ENCODE results near the gene CLRN3. TPM values are rescaled to one million over a fixed set of nuclear protein-coding genes. Genes with fewer than 3 reads are reported as not detected.

Gene CLRN3
- total and polyA plus RNA-seq, 2 donors (not counting 1 experiment from before 2014, with no cell fraction given), result not detected

DNA sequence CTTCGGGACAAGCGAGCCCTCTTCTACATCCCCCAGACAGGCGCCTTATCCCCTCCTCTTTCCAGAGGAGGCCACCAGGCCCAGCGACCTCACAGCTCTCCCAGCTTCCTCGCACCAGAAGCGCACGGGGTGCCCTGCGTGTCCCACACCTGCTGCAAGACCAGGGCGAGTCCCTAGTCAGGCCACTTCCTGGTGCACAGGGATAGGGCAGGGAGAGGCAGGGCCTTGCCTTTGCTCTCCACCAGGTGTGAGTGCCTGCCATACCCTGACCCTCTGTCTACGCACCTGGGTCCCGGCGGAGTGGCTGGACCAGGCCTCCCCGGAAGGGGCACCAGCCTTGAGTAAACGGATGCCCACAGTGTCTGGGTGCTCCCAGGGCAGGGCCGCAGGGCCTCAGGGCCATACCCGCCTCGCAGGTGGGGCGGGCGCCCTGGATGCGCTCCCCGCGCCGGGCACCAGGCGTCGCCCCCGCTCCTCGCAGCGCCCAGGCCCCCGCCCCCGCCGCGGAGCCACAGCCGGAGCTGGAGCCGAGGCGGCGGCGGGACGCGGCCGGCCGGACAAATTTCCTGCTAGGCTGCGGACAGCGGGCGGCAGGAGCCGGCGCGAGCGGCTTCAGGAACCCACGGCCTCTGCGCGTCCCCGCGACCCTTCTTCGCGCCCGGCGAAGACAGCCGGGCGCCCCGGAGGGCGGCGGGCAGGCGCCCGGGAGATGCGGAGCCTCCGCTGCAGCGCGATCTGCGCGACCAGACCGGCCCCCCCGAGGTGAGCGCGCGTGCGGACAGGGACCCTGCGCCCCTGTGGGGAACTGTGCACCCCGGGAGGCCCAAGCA is 14.0 kb upstream of the CLRN3 start, which contains the start of gene PTPRE:
PTPRE (plus strand) TSS at position 556 of the 830 bp plus-strand sequence. CDS start 133,779 bp downstream, outside the sequence.
- CTCF ChIA-PET, result interaction anchor here (0.7 to 4.9 kb wide), 15 partner anchors 28 to 174 kb away, joined by 3 to 56 read pairs (median 4); no protein-coding TSS in a partner anchor
- H3K4me1 Mint-ChIP-seq, result no peaks in the 10 kb centered on the region
- Histone ChIP-seq H3K27ac (ENCODE audit: low read length in 2 of 2) (no peak within 1 kb of the TSS), H3K36me3 (replicated peaks in 1 of 2; ENCODE audit: control extremely low read depth in 1 of 2, control insufficient read depth in 1 of 2, extremely low read depth in 1 of 2, insufficient read depth in 2 of 2, low read length in 1 of 2) (no peaks in the 10 kb centered on the region), H3K4me3 (ENCODE audit: control extremely low read depth in 1 of 5, extremely low read depth in 1 of 5, insufficient read depth in 1 of 5, low read depth in 2 of 5, low read length in 4 of 5) (peak within 1 kb of the TSS in 3 of 5 experiments; percentile 42 to 62 (median 49)), H3K9ac (ENCODE audit: low read length) (peak within 1 kb of the TSS; percentile 57), H2AFZ (ENCODE audit: insufficient read depth, low read depth, low read length, poor library complexity, severe bottlenecking) (peak within 1 kb of the TSS; percentile 77), H3K79me2 (ENCODE audit: control insufficient read depth, insufficient read depth, low read length) (no peaks in the 10 kb centered on the region), H3K27me3 (replicated peaks in 1 of 4; ENCODE audit: control extremely low read depth in 1 of 4, control insufficient read depth in 3 of 4, insufficient read depth in 4 of 4, low read length in 3 of 4) (peaks cover 0 to 30% (median 12%) of the 10 kb centered on the region in 4 experiments), H3K4me1 (ENCODE audit: control insufficient read depth in 2 of 2, insufficient read depth in 2 of 2, low read length in 2 of 2) (peaks cover 8 to 9% of the 10 kb centered on the region in 2 donors), H3K4me2 (replicated peaks; ENCODE audit: low read depth, low read length, poor library complexity, severe bottlenecking) (peak within 1 kb of the TSS; percentile 97), H3K9me3 (ENCODE audit: control extremely low read depth in 1 of 3, control insufficient read depth in 2 of 3, insufficient read depth in 1 of 3, low read length in 2 of 3) (peaks cover 0 to 2% (median 1%) of the 10 kb centered on the region in 3 donors), H4K20me1 (ENCODE audit: control insufficient read depth, insufficient read depth, low read length, poor library complexity, severe bottlenecking) (no peaks in the 10 kb centered on the region)
- H3K27ac Mint-ChIP-seq, result no peak within 1 kb of the TSS
- H3K27me3 Mint-ChIP-seq, result peaks cover 57% of the 10 kb centered on the region
- intact Hi-C loops (cut with micrococcal nuclease), result loop anchor here (1.0 to 2.0 kb wide), 2 partner anchors 163 to 240 kb away; no protein-coding TSS in a partner anchor
- WGBS (ENCODE audit: insufficient coverage), result 8% methylated on average over 78 of the region's 78 CpGs
- POLR2A ChIA-PET, result no interaction called here
- peak; percentile 78 for DNase-seq
- no peaks in the 10 kb centered on the region for H3K9me3 Mint-ChIP-seq (ENCODE audit: insufficient read depth)
- H3K4me3 Mint-ChIP-seq, result peak within 1 kb of the TSS; percentile 49
- TF ChIP-seq, protein P1, sequence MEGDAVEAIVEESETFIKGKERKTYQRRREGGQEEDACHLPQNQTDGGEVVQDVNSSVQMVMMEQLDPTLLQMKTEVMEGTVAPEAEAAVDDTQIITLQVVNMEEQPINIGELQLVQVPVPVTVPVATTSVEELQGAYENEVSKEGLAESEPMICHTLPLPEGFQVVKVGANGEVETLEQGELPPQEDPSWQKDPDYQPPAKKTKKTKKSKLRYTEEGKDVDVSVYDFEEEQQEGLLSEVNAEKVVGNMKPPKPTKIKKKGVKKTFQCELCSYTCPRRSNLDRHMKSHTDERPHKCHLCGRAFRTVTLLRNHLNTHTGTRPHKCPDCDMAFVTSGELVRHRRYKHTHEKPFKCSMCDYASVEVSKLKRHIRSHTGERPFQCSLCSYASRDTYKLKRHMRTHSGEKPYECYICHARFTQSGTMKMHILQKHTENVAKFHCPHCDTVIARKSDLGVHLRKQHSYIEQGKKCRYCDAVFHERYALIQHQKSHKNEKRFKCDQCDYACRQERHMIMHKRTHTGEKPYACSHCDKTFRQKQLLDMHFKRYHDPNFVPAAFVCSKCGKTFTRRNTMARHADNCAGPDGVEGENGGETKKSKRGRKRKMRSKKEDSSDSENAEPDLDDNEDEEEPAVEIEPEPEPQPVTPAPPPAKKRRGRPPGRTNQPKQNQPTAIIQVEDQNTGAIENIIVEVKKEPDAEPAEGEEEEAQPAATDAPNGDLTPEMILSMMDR (IDR thresholded peaks at IDR 0.05), result peak; percentile 74
- TF ChIP-seq EZH2 (IDR thresholded peaks at IDR 0.05; ENCODE audit: borderline replicate concordance, insufficient read depth, low read depth, low read length, poor library complexity, severe bottlenecking), result no peak
- peak; percentile 95 for ATAC-seq (ENCODE audit: low read depth)

Data from B cell (primary cell).